A549 (cell line): ENCODE data around the gene KIF1A. TPM values are rescaled to one million over a fixed set of nuclear protein-coding genes. Genes with fewer than 3 reads are reported as not detected.

Source experiments
- ATAC-seq, 2 experiments: fragments of 200-7000 bp in 1 of 2; fragments of >200 bp in 1 of 2; cut with Nextera tagmentation in 1 of 2; cut with Tn5 transposase in 1 of 2; 3 replicates each; pipeline versions ENCODE4 v1.8.0 to v1.9.1; 2018 to 2020; ENCODE audit warnings: mild to moderate bottlenecking in 1 of 2, moderate library complexity in 1 of 2
- CTCF ChIA-PET: fragments of 300-600 bp; sonication (Branson Sonifier 250); formaldehyde crosslinking; extraction: SDS; loops from one replicate; lab custom pipeline; 2021; ENCODE audit warnings: antibody characterized with exemption, inconsistent platforms; lab: Yijun Ruan, JAX
- POLR2A ChIA-PET: fragments of 350-600 bp; formaldehyde crosslinking; extraction: SDS; loops from one replicate; lab custom pipeline; 2021; ENCODE audit warnings: antibody characterized with exemption, inconsistent platforms; lab: Yijun Ruan, JAX
- DNase-seq, 2 experiments: peaks; one replicate each; pipeline versions ENCODE4 v3.0.0 to v3.0.0-alpha.2; 2011 to 2016; ENCODE audit warnings: low read depth in 1 of 2, low spot score in 1 of 2
- FAIRE-seq: peaks from 2 replicates; lab custom pipeline; 2011; peaks lifted over from hg19 to GRCh38; lab: Jason Lieb, UNC
- H3K27ac ChIP-seq, 2 experiments: fragments of >200 bp; sonication (Bioruptor Twin); formaldehyde crosslinking; 3 replicates each; pipeline ENCODE4 v1.5.1; 2016 to 2017
- H3K4me1 ChIP-seq: fragments of >200 bp; sonication (Bioruptor Twin); formaldehyde crosslinking; 3 replicates; pipeline ENCODE4 v1.6.1; 2016
- H3K4me2 ChIP-seq: fragments of >200 bp; sonication (Bioruptor Twin); formaldehyde crosslinking; 3 replicates; pipeline ENCODE4 v1.6.1; 2016
- H3K4me3 ChIP-seq: fragments of >200 bp; sonication (Bioruptor Twin); formaldehyde crosslinking; 3 replicates; pipeline ENCODE4 v1.5.1; 2016
- H3K9me3 ChIP-seq: fragments of >200 bp; sonication (Bioruptor Twin); formaldehyde crosslinking; 3 replicates; pipeline ENCODE4 v1.6.1; 2016
- BHLHE40 ChIP-seq: IDR thresholded peaks from 2 replicates; pipeline ENCODE4 v1.6.1; 2012; ENCODE audit warnings: low read depth, low read length, inconsistent platforms
- CEBPB ChIP-seq, 2 experiments: fragments of >200 bp in 1 of 2; sonication (Bioruptor Twin) in 1 of 2; formaldehyde crosslinking in 1 of 2; IDR thresholded peaks; 2 replicates each; pipeline ENCODE4 v1.6.1; 2012 to 2016
- CHD2 ChIP-seq: fragments of 150-350 bp; IDR thresholded peaks from 2 replicates; pipeline ENCODE4 v1.6.1; 2014; ENCODE audit warnings: low read length; ENCODE audit not compliant: partially characterized antibody
- CHD4 ChIP-seq: fragments of 200-600 bp; sonication (generic); IDR thresholded peaks from 2 replicates; pipeline ENCODE4 v1.6.1; 2016; ENCODE audit warnings: antibody characterized with exemption, mild to moderate bottlenecking, borderline replicate concordance
- CTCF ChIP-seq: fragments of >200 bp; sonication (Bioruptor Twin); formaldehyde crosslinking; IDR thresholded peaks from 3 replicates; pipeline ENCODE4 v1.5.1; 2016
- E2F6 ChIP-seq: IDR thresholded peaks from 2 replicates; pipeline ENCODE4 v1.6.1; 2012; ENCODE audit warnings: low read depth, borderline replicate concordance
- EP300 ChIP-seq, 2 experiments: fragments of >200 bp; sonication (Bioruptor Twin); formaldehyde crosslinking; IDR thresholded peaks; 2 replicates in 1 of 2; 3 replicates in 1 of 2; pipeline ENCODE4 v1.6.1; 2016 to 2017
- ESRRA ChIP-seq: fragments of 150-350 bp; IDR thresholded peaks from 2 replicates; pipeline ENCODE4 v1.6.1; 2014; ENCODE audit warnings: mild to moderate bottlenecking, low read length, borderline replicate concordance
- FOSL2 ChIP-seq, 2 experiments: fragments of 450-650 bp in 1 of 2; fragments of >200 bp in 1 of 2; sonication (Bioruptor Twin) in 1 of 2; formaldehyde crosslinking; IDR thresholded peaks; 2 replicates each; pipeline versions ENCODE4 v1.5.0 to v1.6.1; 2016 to 2020; ENCODE audit warnings: mild to moderate bottlenecking in 1 of 2, moderate library complexity in 1 of 2
- FOXS1 ChIP-seq: fragments of 250-450 bp; sonication (Bioruptor Pico); IDR thresholded peaks from 2 replicates; pipeline ENCODE4 v1.5.0; 2020; ENCODE audit warnings: mild to moderate bottlenecking, moderate library complexity
- HMGXB4 ChIP-seq: fragments of 250-450 bp; sonication (Bioruptor Pico); IDR thresholded peaks from 2 replicates; pipeline ENCODE4 v1.5.0; 2021; ENCODE audit warnings: mild to moderate bottlenecking, moderate library complexity, borderline replicate concordance
- HOXA7 ChIP-seq: fragments of 250-450 bp; sonication (Bioruptor Pico); IDR thresholded peaks from 2 replicates; pipeline ENCODE4 v1.5.0; 2020; ENCODE audit warnings: mild to moderate bottlenecking, moderate library complexity
- HOXB13 ChIP-seq: fragments of 250-450 bp; sonication (Bioruptor Pico); IDR thresholded peaks from 2 replicates; pipeline ENCODE4 v1.5.0; 2020; ENCODE audit warnings: low read depth, mild to moderate bottlenecking, moderate library complexity
- HOXB5 ChIP-seq: fragments of 250-450 bp; sonication (Bioruptor Pico); IDR thresholded peaks from 2 replicates; pipeline ENCODE4 v1.5.0; 2020; ENCODE audit warnings: mild to moderate bottlenecking, moderate library complexity
- KDM5A ChIP-seq: fragments of 200-600 bp; sonication (generic); IDR thresholded peaks from 2 replicates; pipeline ENCODE4 v1.6.1; 2016; ENCODE audit warnings: antibody characterized with exemption, mild to moderate bottlenecking
- MAFK ChIP-seq: fragments of 450-650 bp; IDR thresholded peaks from 2 replicates; pipeline ENCODE4 v1.6.1; 2014; ENCODE audit not compliant: partially characterized antibody
- MYC ChIP-seq: IDR thresholded peaks from 2 replicates; pipeline ENCODE4 v1.6.1; 2012; ENCODE audit warnings: mild to moderate bottlenecking, inconsistent platforms, low read length, improper control_type of control experiment, borderline replicate concordance
- NFE2L2 ChIP-seq: fragments of 150-350 bp; conservative IDR thresholded peaks from 2 replicates; pipeline ENCODE4 v1.6.1; 2014; ENCODE audit warnings: low read length
- NR3C1 ChIP-seq: fragments of >200 bp; sonication (Bioruptor Twin); formaldehyde crosslinking; IDR thresholded peaks from 3 replicates; pipeline ENCODE4 v1.6.1; 2017
- RARB ChIP-seq: fragments of 250-450 bp; sonication (Bioruptor Pico); IDR thresholded peaks from 2 replicates; pipeline ENCODE4 v1.8.0; 2021; ENCODE audit warnings: mild to moderate bottlenecking, moderate library complexity
- RCOR1 ChIP-seq: fragments of 150-350 bp; IDR thresholded peaks from 2 replicates; pipeline ENCODE4 v1.6.1; 2014; ENCODE audit warnings: antibody characterized with exemption, low read length, low read depth
- RFX5 ChIP-seq: fragments of 450-650 bp; IDR thresholded peaks from 2 replicates; pipeline ENCODE4 v1.7.1; 2014; ENCODE audit warnings: antibody characterized with exemption, mild to moderate bottlenecking, moderate library complexity
- SMC3 ChIP-seq: fragments of >200 bp; sonication (Bioruptor Twin); formaldehyde crosslinking; IDR thresholded peaks from 3 replicates; pipeline ENCODE4 v1.6.1; 2018; ENCODE audit warnings: inconsistent platforms
- SREBF2 ChIP-seq: fragments of 450-650 bp; IDR thresholded peaks from 2 replicates; pipeline ENCODE4 v1.6.1; 2014; ENCODE audit warnings: mild to moderate bottlenecking, moderate library complexity
- TFCP2L1 ChIP-seq: fragments of 250-450 bp; sonication (Bioruptor Pico); IDR thresholded peaks from 2 replicates; pipeline ENCODE4 v1.5.0; 2021; ENCODE audit warnings: mild to moderate bottlenecking
- TP53 ChIP-seq: fragments of 250-450 bp; sonication (Bioruptor Pico); IDR thresholded peaks from 2 replicates; pipeline ENCODE4 v1.5.0; 2021; ENCODE audit warnings: mild to moderate bottlenecking, moderate library complexity
- USF2 ChIP-seq: fragments of 450-650 bp; IDR thresholded peaks from 2 replicates; pipeline ENCODE4 v1.6.1; 2014; ENCODE audit warnings: antibody characterized with exemption
- WGBS: methylation state at CpG from one replicate; pipeline ENCODE4 v1.1.6; 2017; ENCODE audit errors: missing lambda C conversion rate; 5-methylcytosine and 5-hydroxymethylcytosine counted together
- polyA plus RNA-seq, 4 experiments: library from polyadenylated mRNA; depleted of rRNA in 3 of 4; stranded (reverse); fragments of >200 nt; fragmentation: RNase III in 1 of 4; extraction: RNeasy Plus Mini Kit Qiagen cat#74134 plus additional on column Dnase treatment in 1 of 4; gene quantifications; 2 replicates in 3 of 4; 3 replicates in 1 of 4; pipeline ENCODE4 v1.2.3, GENCODE V29; 2011 to 2017

Gene KIF1A
- polyA plus RNA-seq, 2 of the 4 experiments (the other 2 are of a cell fraction), result 0.28 to 0.50 TPM

GRCh38 chr2:240718896-240719490, 101.0 kb downstream of the KIF1A start:
- FAIRE-seq, result no peak
- H3K4me3 ChIP-seq, result no peak overlapping the region
- H3K4me2 ChIP-seq, result no peak overlapping the region
- WGBS, result 64% methylated on average over 8 of the region's 25 CpGs
- DNase-seq, result no peak
- H3K4me1 ChIP-seq, result no peaks in the 10 kb centered on the region
- TF ChIP-seq CEBPB (IDR thresholded peaks at IDR 0.05) (no peak), HOXB5 (CRISPR knock-in tag) (no peak), TP53 (CRISPR knock-in tag) (no peak), MAFK (no peak), E2F6 (no peak), SMC3 (no peak), NR3C1 (no peak), FOSL2 (IDR thresholded peaks at IDR 0.05) (no peak), FOSL2 (CRISPR knock-in tag; IDR thresholded peaks at IDR 0.05) (no peak), RARB (CRISPR knock-in tag) (no peak), USF2 (no peak), TFCP2L1 (CRISPR knock-in tag) (no peak), RFX5 (no peak), NFE2L2 (no peak), SREBF2 (no peak)
- ChIA-PET POLR2A (no interaction called here), CTCF (interaction anchor here (1.0 kb wide), 1 partner anchor 25 kb away, joined by 3 read pairs; no protein-coding TSS in a partner anchor)
- no peaks in the 10 kb centered on the region for H3K9me3 ChIP-seq
- H3K27ac ChIP-seq, result no peak overlapping the region
- ATAC-seq, result no peak

GRCh38 chr2:240717681-240718581, 102.1 kb downstream of the KIF1A start:
- Histone ChIP-seq H3K27ac (no peak overlapping the region), H3K9me3 (no peaks in the 10 kb centered on the region), H3K4me1 (no peaks in the 10 kb centered on the region), H3K4me3 (no peak overlapping the region), H3K4me2 (no peak overlapping the region)
- ChIA-PET POLR2A (no interaction called here), CTCF (no interaction called here)
- ATAC-seq (no peak), DNase-seq (no peak), FAIRE-seq (no peak)
- WGBS, result 82% methylated on average over 9 of the region's 31 CpGs
- no peak for TF ChIP-seq CHD4
- no peak for TF ChIP-seq USF2
- no peak for TF ChIP-seq CTCF
- TF ChIP-seq CEBPB (IDR thresholded peaks at IDR 0.05), result no peak
- no peak for TF ChIP-seq FOSL2 (IDR thresholded peaks at IDR 0.05)
- TF ChIP-seq FOSL2 (CRISPR knock-in tag; IDR thresholded peaks at IDR 0.05), result no peak
- no peak for TF ChIP-seq CHD2
- no peak for TF ChIP-seq FOXS1 (CRISPR knock-in tag)
- TF ChIP-seq ESRRA, result no peak
- TF ChIP-seq HOXB5 (CRISPR knock-in tag), result no peak
- no peak for TF ChIP-seq EP300 (IDR thresholded peaks at IDR 0.05)
- TF ChIP-seq BHLHE40, result no peak
- TF ChIP-seq RCOR1, result no peak
- no peak for TF ChIP-seq MYC
- no peak for TF ChIP-seq SMC3
- TF ChIP-seq TFCP2L1 (CRISPR knock-in tag), result no peak
- no peak for TF ChIP-seq HMGXB4
- no peak for TF ChIP-seq KDM5A
- no peak for TF ChIP-seq RARB (CRISPR knock-in tag)
- no peak for TF ChIP-seq HOXB13
- TF ChIP-seq HOXA7 (CRISPR knock-in tag), result no peak
